DND-41 (cell line): ENCODE results near the gene BARX1.

Experiments
- ATAC-seq: fragments of 200-7000 bp; cut with Tn5 transposase; 3 replicates; pipeline ENCODE4 v1.9.1; 2021; ENCODE audit warnings: low read depth; ENCODE audit not compliant: insufficient read depth
- DNase-seq: peaks from one replicate; pipeline ENCODE4 v3.0.0-alpha.2; 2020
- H2AFZ ChIP-seq: 2 replicates; pipeline ENCODE4 v1.6.0; 2012; ENCODE audit warnings: low read depth, low read length
- H3K27ac ChIP-seq: 2 replicates; pipeline ENCODE4 v1.5.1; 2012; ENCODE audit warnings: low read length, inconsistent platforms
- H3K27me3 ChIP-seq: fragments of 200-600 bp; sonication (generic); 2 replicates; pipeline ENCODE4 v1.6.0; 2012; ENCODE audit warnings: low read length, mild to moderate bottlenecking, inconsistent platforms; ENCODE audit not compliant: insufficient read depth, poor library complexity
- H3K36me3 ChIP-seq: 2 replicates; pipeline ENCODE4 v1.5.1; 2012; ENCODE audit warnings: low read length, inconsistent platforms; ENCODE audit not compliant: insufficient read depth
- H3K4me1 ChIP-seq: 2 replicates; pipeline ENCODE4 v1.5.1; 2012; ENCODE audit warnings: mild to moderate bottlenecking, low read length; ENCODE audit not compliant: insufficient read depth
- H3K4me2 ChIP-seq: 2 replicates; pipeline ENCODE4 v1.6.0; 2012; ENCODE audit warnings: mild to moderate bottlenecking, moderate library complexity, low read length, inconsistent platforms; ENCODE audit not compliant: insufficient read depth
- H3K4me3 ChIP-seq, 2 experiments: fragments of 200-600 bp in 1 of 2; shearing (Covaris generic) in 1 of 2; 2 replicates each; pipeline ENCODE4 v1.5.1; 2012 to 2016; ENCODE audit warnings: inconsistent platforms in 2 of 2, low read length in 2 of 2, mild to moderate bottlenecking in 2 of 2, low read depth in 1 of 2, moderate library complexity in 1 of 2
- H3K79me2 ChIP-seq: 2 replicates; pipeline ENCODE4 v1.6.0; 2012; ENCODE audit warnings: low read length, inconsistent platforms; ENCODE audit not compliant: insufficient read depth
- H3K9ac ChIP-seq: 2 replicates; pipeline ENCODE4 v1.6.0; 2012; ENCODE audit warnings: low read depth, mild to moderate bottlenecking, inconsistent platforms, low read length, moderate library complexity
- H3K9me3 ChIP-seq: 2 replicates; pipeline ENCODE4 v1.5.1; 2012; ENCODE audit warnings: low read length, moderate library complexity, mild to moderate bottlenecking, inconsistent platforms; ENCODE audit not compliant: insufficient read depth, severe bottlenecking
- H4K20me1 ChIP-seq: 2 replicates; pipeline ENCODE4 v1.6.0; 2012; ENCODE audit warnings: low read length; ENCODE audit not compliant: insufficient read depth
- CTCF ChIP-seq: IDR thresholded peaks from 2 replicates; pipeline ENCODE4 v1.5.1; 2012; ENCODE audit warnings: borderline replicate concordance, low read length, moderate library complexity, mild to moderate bottlenecking; ENCODE audit not compliant: poor library complexity, severe bottlenecking; ENCODE audit errors: extremely low read depth
- EZH2 ChIP-seq: IDR thresholded peaks from 3 replicates; pipeline ENCODE4 v1.6.1; 2012; ENCODE audit warnings: borderline replicate concordance, low read depth, mild to moderate bottlenecking, moderate library complexity, low read length, inconsistent platforms; ENCODE audit not compliant: severe bottlenecking

The BARX1 gene

GRCh38 chr9:93955981-93956784 is 1.0 kb upstream of the BARX1 start:
- H3K27me3 ChIP-seq = no peaks in the 10 kb centered on the region
- H3K36me3 ChIP-seq = no peaks in the 10 kb centered on the region
- H3K4me1 ChIP-seq = no peaks in the 10 kb centered on the region
- no peak for TF ChIP-seq CTCF
- no peak for TF ChIP-seq EZH2
- ATAC-seq (no peak), DNase-seq (no peak)
- H3K4me3 ChIP-seq = no peak overlapping the region
- no peak overlapping the region for H3K9ac ChIP-seq
- H3K79me2 ChIP-seq = no peaks in the 10 kb centered on the region
- H2AFZ ChIP-seq = no peak overlapping the region
- no peaks in the 10 kb centered on the region for H3K9me3 ChIP-seq
- H4K20me1 ChIP-seq = no peaks in the 10 kb centered on the region
- no peak overlapping the region for H3K27ac ChIP-seq
- H3K4me2 ChIP-seq = no peak overlapping the region

GRCh38 chr9:93954434-93955061 is 607 bp downstream of the BARX1 start:
- no peak for DNase-seq
- no peaks in the 10 kb centered on the region for H3K36me3 ChIP-seq

GRCh38 chr9:93953496-93954433 is 1.4 kb downstream of the BARX1 start:
- no peak overlapping the region for H3K4me3 ChIP-seq
- no peaks in the 10 kb centered on the region for H3K27me3 ChIP-seq
- H3K4me2 ChIP-seq = no peak overlapping the region
- ATAC-seq (no peak), DNase-seq (no peak)
- H3K79me2 ChIP-seq = no peaks in the 10 kb centered on the region
- no peak overlapping the region for H3K27ac ChIP-seq
- no peaks in the 10 kb centered on the region for H3K9me3 ChIP-seq
- no peaks in the 10 kb centered on the region for H3K4me1 ChIP-seq
- H2AFZ ChIP-seq = no peak overlapping the region
- TF ChIP-seq EZH2 = no peak
- no peak for TF ChIP-seq CTCF
- no peaks in the 10 kb centered on the region for H4K20me1 ChIP-seq
- H3K36me3 ChIP-seq = no peaks in the 10 kb centered on the region
- no peak overlapping the region for H3K9ac ChIP-seq

More at GRCh38 chr9:93954434-93955061, 607 bp downstream of the BARX1 start:
- Histone ChIP-seq H2AFZ (no peak overlapping the region), H3K4me1 (no peaks in the 10 kb centered on the region), H3K79me2 (no peaks in the 10 kb centered on the region), H3K9me3 (no peaks in the 10 kb centered on the region), H3K9ac (no peak overlapping the region), H3K27me3 (no peaks in the 10 kb centered on the region), H3K4me3 (no peak overlapping the region), H3K4me2 (no peak overlapping the region), H4K20me1 (no peaks in the 10 kb centered on the region), H3K27ac (no peak overlapping the region)
- TF ChIP-seq EZH2 = no peak
- TF ChIP-seq CTCF = no peak
- no peak for ATAC-seq
